ENCODE measurements around the gene NCDN.
"Not testable (repeated sequence)": the region's sequence is repeated elsewhere in the genome, so short reads cannot be mapped to it uniquely, and the experiment has no call there.

The NCDN gene

GRCh38 chr1:35581621-35582020 lies 24.0 kb downstream of the NCDN start:
- CTCF ChIA-PET, result not testable (repeated sequence)

DNA sequence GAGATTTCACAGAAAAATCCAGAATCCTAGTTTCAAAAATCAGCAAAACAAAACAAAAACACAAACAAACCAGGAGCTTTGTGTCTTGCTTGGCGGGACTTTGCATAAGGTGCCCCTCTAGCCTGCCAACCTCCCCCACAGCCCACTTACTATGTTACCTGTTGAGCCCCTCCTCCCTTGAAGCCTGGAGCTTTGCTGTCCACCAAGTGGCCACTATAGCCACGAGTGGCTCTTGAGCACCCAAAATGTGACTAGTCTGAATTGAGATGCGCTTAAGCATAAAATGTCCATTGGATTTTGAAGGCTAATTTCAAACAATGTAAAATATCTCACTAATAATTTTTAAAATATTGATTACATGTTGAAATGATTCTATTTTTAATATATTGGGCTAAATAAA lies 27.7 kb downstream of the NCDN start:
- no peak overlapping the region for H3K4me3 ChIP-seq (ENCODE audit: control insufficient read depth in 1 of 7, extremely low read depth in 1 of 7, insufficient read depth in 4 of 7, low read depth in 2 of 7, low read length in 6 of 7)
- no peak overlapping the region for H3K27ac ChIP-seq (ENCODE audit: insufficient read depth in 1 of 2, low read depth in 1 of 2, low read length in 2 of 2, poor library complexity in 1 of 2, severe bottlenecking in 2 of 2)
- 100% methylated on average over 1 of the region's 3 CpGs for WGBS (ENCODE audit: insufficient coverage)
- ChIA-PET CTCF (interaction anchor here (1.2 to 1.6 kb wide), 2 partner anchors 16 to 18 kb away, joined by 3 to 5 read pairs; no protein-coding TSS in a partner anchor), POLR2A (no interaction called here)
- no peaks in the 10 kb centered on the region for H3K9me3 ChIP-seq (ENCODE audit: control extremely low read depth in 1 of 5, control insufficient read depth in 4 of 5, insufficient read depth in 2 of 5, low read depth in 1 of 5, low read length in 4 of 5)
- no peaks in the 10 kb centered on the region for H3K4me1 ChIP-seq (ENCODE audit: control extremely low read depth in 1 of 4, control insufficient read depth in 4 of 4, insufficient read depth in 4 of 4, low read length in 3 of 4)
- peaks cover 0 to 19% (median 7%) of the 10 kb centered on the region in 4 experiments for H3K36me3 ChIP-seq (ENCODE audit: control insufficient read depth in 4 of 4, insufficient read depth in 4 of 4, low read length in 3 of 4)
- H3K27me3 ChIP-seq (replicated peaks in 2 of 5; ENCODE audit: control insufficient read depth in 4 of 5, insufficient read depth in 5 of 5, low read length in 4 of 5), result no peaks in the 10 kb centered on the region
- no peak for DNase-seq

More at GRCh38 chr1:35581621-35582020, 24.0 kb downstream of the NCDN start:
- POLR2A ChIA-PET, result interaction anchor here (0.7 kb wide), 1 partner anchor 93 kb away, joined by 5 read pairs; no protein-coding TSS in a partner anchor
- H3K4me3 ChIP-seq (ENCODE audit: control insufficient read depth in 1 of 7, extremely low read depth in 1 of 7, insufficient read depth in 4 of 7, low read depth in 2 of 7, low read length in 6 of 7); H3K27me3 ChIP-seq (replicated peaks in 2 of 5; ENCODE audit: control insufficient read depth in 4 of 5, insufficient read depth in 5 of 5, low read length in 4 of 5); H3K27ac ChIP-seq (ENCODE audit: insufficient read depth in 1 of 2, low read depth in 1 of 2, low read length in 2 of 2, poor library complexity in 1 of 2, severe bottlenecking in 2 of 2); H3K9me3 ChIP-seq (ENCODE audit: control extremely low read depth in 1 of 5, control insufficient read depth in 4 of 5, insufficient read depth in 2 of 5, low read depth in 1 of 5, low read length in 4 of 5); DNase-seq: not testable (repeated sequence)
- WGBS (ENCODE audit: insufficient coverage), result 100% methylated on average over 5 of the region's 9 CpGs
- Histone ChIP-seq H3K4me1 (ENCODE audit: control extremely low read depth in 1 of 4, control insufficient read depth in 4 of 4, insufficient read depth in 4 of 4, low read length in 3 of 4) (peaks cover 0 to 21% (median 20%) of the 10 kb centered on the region in 4 experiments), H3K36me3 (ENCODE audit: control insufficient read depth in 4 of 4, insufficient read depth in 4 of 4, low read length in 3 of 4) (peaks cover 0 to 12% (median 0%) of the 10 kb centered on the region in 4 experiments)

- H3K9me3 ChIP-seq (ENCODE audit: control extremely low read depth in 1 of 5, control insufficient read depth in 4 of 5, insufficient read depth in 2 of 5, low read depth in 1 of 5, low read length in 4 of 5); H3K4me1 ChIP-seq (ENCODE audit: control extremely low read depth in 1 of 4, control insufficient read depth in 4 of 4, insufficient read depth in 4 of 4, low read length in 3 of 4); DNase-seq; H3K27me3 ChIP-seq (replicated peaks in 2 of 5; ENCODE audit: control insufficient read depth in 4 of 5, insufficient read depth in 5 of 5, low read length in 4 of 5); H3K27ac ChIP-seq (ENCODE audit: insufficient read depth in 1 of 2, low read depth in 1 of 2, low read length in 2 of 2, poor library complexity in 1 of 2, severe bottlenecking in 2 of 2); POLR2A ChIA-PET; H3K4me3 ChIP-seq (ENCODE audit: control insufficient read depth in 1 of 7, extremely low read depth in 1 of 7, insufficient read depth in 4 of 7, low read depth in 2 of 7, low read length in 6 of 7): not testable (repeated sequence)
- H3K36me3 ChIP-seq (ENCODE audit: control insufficient read depth in 4 of 4, insufficient read depth in 4 of 4, low read length in 3 of 4), result peaks cover 0 to 24% (median 12%) of the 10 kb centered on the region in 4 experiments
- no CpG with 5 or more reads among the region's 1 CpG for WGBS (ENCODE audit: insufficient coverage)
- CTCF ChIA-PET, result interaction anchor here (1.6 kb wide), 1 partner anchor 17 kb away, joined by 5 read pairs; no protein-coding TSS in a partner anchor
These were observed 28.2 kb downstream of the NCDN start for GRCh38 chr1:35585805-35586204.

DNA sequence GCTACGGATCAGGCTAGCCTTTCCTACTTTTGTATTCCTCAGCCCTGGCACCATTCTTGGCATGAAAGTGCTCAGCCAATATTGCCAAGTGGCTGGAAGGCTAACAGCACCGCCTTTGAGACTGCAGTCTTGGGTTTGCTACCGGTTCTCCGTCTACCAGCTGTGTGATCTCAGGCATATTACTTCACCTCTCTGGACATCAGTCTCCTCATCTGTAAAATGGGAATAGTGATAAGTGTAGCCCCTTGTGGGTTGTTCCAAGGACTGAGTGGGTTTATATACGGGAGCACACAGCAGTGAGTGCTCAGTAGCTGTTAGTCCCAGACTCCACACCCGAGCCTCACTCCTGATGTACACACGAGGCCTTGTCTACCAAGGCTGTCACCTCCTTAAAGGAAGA lies 29.2 kb downstream of the NCDN start:
- no peak for DNase-seq
- ChIA-PET CTCF (no interaction called here), POLR2A (no interaction called here)
- Histone ChIP-seq H3K9me3 (ENCODE audit: control extremely low read depth in 1 of 5, control insufficient read depth in 4 of 5, insufficient read depth in 2 of 5, low read depth in 1 of 5, low read length in 4 of 5) (no peaks in the 10 kb centered on the region), H3K4me3 (ENCODE audit: control insufficient read depth in 1 of 7, extremely low read depth in 1 of 7, insufficient read depth in 4 of 7, low read depth in 2 of 7, low read length in 6 of 7) (no peak overlapping the region), H3K36me3 (ENCODE audit: control insufficient read depth in 4 of 4, insufficient read depth in 4 of 4, low read length in 3 of 4) (peaks cover 0 to 30% (median 17%) of the 10 kb centered on the region in 4 experiments), H3K27me3 (replicated peaks in 2 of 5; ENCODE audit: control insufficient read depth in 4 of 5, insufficient read depth in 5 of 5, low read length in 4 of 5) (no peaks in the 10 kb centered on the region), H3K4me1 (ENCODE audit: control extremely low read depth in 1 of 4, control insufficient read depth in 4 of 4, insufficient read depth in 4 of 4, low read length in 3 of 4) (no peaks in the 10 kb centered on the region), H3K27ac (ENCODE audit: insufficient read depth in 1 of 2, low read depth in 1 of 2, low read length in 2 of 2, poor library complexity in 1 of 2, severe bottlenecking in 2 of 2) (no peak overlapping the region)
- 98% methylated on average over 4 of the region's 7 CpGs for WGBS (ENCODE audit: insufficient coverage)

GRCh38 chr1:35587736-35588135 lies 30.1 kb downstream of the NCDN start:
- Histone ChIP-seq H3K27ac (ENCODE audit: insufficient read depth in 1 of 2, low read depth in 1 of 2, low read length in 2 of 2, poor library complexity in 1 of 2, severe bottlenecking in 2 of 2) (no peak overlapping the region), H3K27me3 (replicated peaks in 2 of 5; ENCODE audit: control insufficient read depth in 4 of 5, insufficient read depth in 5 of 5, low read length in 4 of 5) (no peaks in the 10 kb centered on the region), H3K4me3 (ENCODE audit: control insufficient read depth in 1 of 7, extremely low read depth in 1 of 7, insufficient read depth in 4 of 7, low read depth in 2 of 7, low read length in 6 of 7) (no peak overlapping the region), H3K36me3 (ENCODE audit: control insufficient read depth in 4 of 4, insufficient read depth in 4 of 4, low read length in 3 of 4) (peaks cover 0 to 30% (median 17%) of the 10 kb centered on the region in 4 experiments), H3K4me1 (ENCODE audit: control extremely low read depth in 1 of 4, control insufficient read depth in 4 of 4, insufficient read depth in 4 of 4, low read length in 3 of 4) (peaks cover 0 to 3% (median 0%) of the 10 kb centered on the region in 4 experiments), H3K9me3 (ENCODE audit: control extremely low read depth in 1 of 5, control insufficient read depth in 4 of 5, insufficient read depth in 2 of 5, low read depth in 1 of 5, low read length in 4 of 5) (no peaks in the 10 kb centered on the region)
- POLR2A ChIA-PET, result no interaction called here
- WGBS (ENCODE audit: insufficient coverage), result 96% methylated on average over 4 of the region's 6 CpGs
- CTCF ChIA-PET, result interaction anchor here (2.0 kb wide), 1 partner anchor 22 kb away, joined by 7 read pairs; no protein-coding TSS in a partner anchor
- DNase-seq, result no peak

DNA sequence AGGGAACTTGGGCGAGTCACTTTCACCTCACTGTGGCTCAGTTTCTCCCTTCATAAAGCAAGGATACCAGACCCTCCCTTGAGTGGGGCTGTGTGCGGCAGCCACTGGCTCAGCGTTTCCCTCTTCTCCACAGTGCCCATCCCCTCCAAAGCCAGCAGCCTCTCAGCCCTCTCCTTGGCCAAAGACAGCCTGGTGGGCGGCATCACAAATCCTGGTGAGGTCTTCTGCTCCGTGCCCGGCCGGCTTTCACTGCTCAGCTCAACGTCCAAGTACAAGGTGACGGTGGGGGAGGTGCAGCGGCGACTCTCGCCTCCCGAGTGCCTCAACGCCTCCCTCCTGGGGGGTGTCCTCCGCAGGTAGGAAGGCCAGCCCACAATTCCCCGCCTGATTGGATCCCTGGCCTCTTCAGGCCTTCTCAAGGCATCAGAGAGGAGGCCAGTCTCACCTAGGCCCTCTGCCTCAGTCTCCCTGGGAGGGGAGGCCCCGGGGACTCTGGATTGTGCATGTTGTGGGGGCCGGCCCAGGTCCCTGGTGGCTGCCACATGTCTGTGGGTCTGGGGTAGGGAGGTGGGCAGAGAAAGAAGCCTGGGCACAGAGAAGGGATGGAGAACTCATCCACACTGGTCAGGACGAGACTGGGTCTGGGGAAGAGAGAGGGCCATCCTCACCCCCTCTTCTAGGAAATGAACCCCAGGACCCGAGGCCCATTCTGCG lies 30.8 kb downstream of the NCDN start:
- H3K4me3 ChIP-seq (ENCODE audit: control insufficient read depth in 1 of 7, extremely low read depth in 1 of 7, insufficient read depth in 4 of 7, low read depth in 2 of 7, low read length in 6 of 7), result no peak overlapping the region
- WGBS (ENCODE audit: insufficient coverage), result 97% methylated on average over 16 of the region's 21 CpGs
- H3K9me3 ChIP-seq (ENCODE audit: control extremely low read depth in 1 of 5, control insufficient read depth in 4 of 5, insufficient read depth in 2 of 5, low read depth in 1 of 5, low read length in 4 of 5), result no peaks in the 10 kb centered on the region
- no peaks in the 10 kb centered on the region for H3K27me3 ChIP-seq (replicated peaks in 2 of 5; ENCODE audit: control insufficient read depth in 4 of 5, insufficient read depth in 5 of 5, low read length in 4 of 5)
- ChIA-PET POLR2A (interaction anchor here (0.7 kb wide), 1 partner anchor 9 kb away, joined by 3 read pairs; no protein-coding TSS in a partner anchor), CTCF (interaction anchor here (2.0 kb wide), 1 partner anchor 23 kb away, joined by 7 read pairs; no protein-coding TSS in a partner anchor)
- DNase-seq, result no peak
- peaks cover 0 to 29% (median 18%) of the 10 kb centered on the region in 4 experiments for H3K36me3 ChIP-seq (ENCODE audit: control insufficient read depth in 4 of 4, insufficient read depth in 4 of 4, low read length in 3 of 4)
- peaks cover 0 to 9% (median 5%) of the 10 kb centered on the region in 4 experiments for H3K4me1 ChIP-seq (ENCODE audit: control extremely low read depth in 1 of 4, control insufficient read depth in 4 of 4, insufficient read depth in 4 of 4, low read length in 3 of 4)
- no peak overlapping the region for H3K27ac ChIP-seq (ENCODE audit: insufficient read depth in 1 of 2, low read depth in 1 of 2, low read length in 2 of 2, poor library complexity in 1 of 2, severe bottlenecking in 2 of 2)

Measured in common myeloid progenitor, CD34-positive (primary cell).